Endothelial cell of umbilical vein (primary cell): Measurements from ENCODE around the gene UBE2E2.

Experiments used
- CTCF ChIP-seq, 2 donors: IDR thresholded peaks; 1 replicate in 1 of 2; 2 replicates in 1 of 2; pipeline ENCODE4 v1.5.1; 2011; ENCODE audit warnings: low read length in 2 of 2, mild to moderate bottlenecking in 2 of 2, moderate library complexity in 2 of 2, control low read depth in 1 of 2, inconsistent platforms in 1 of 2, low read depth in 1 of 2; ENCODE audit not compliant: insufficient read depth in 1 of 2; ENCODE audit errors: extremely low read depth in 1 of 2
- EZH2 ChIP-seq: IDR thresholded peaks from 2 replicates; pipeline ENCODE4 v1.6.1; 2012; ENCODE audit warnings: borderline replicate concordance, low read depth, mild to moderate bottlenecking, moderate library complexity, low read length, inconsistent platforms; ENCODE audit not compliant: severe bottlenecking
- FOS ChIP-seq: IDR thresholded peaks from 2 replicates; pipeline ENCODE4 v1.6.1; 2011; ENCODE audit warnings: mild to moderate bottlenecking, low read length, moderate library complexity, borderline replicate concordance; ENCODE audit not compliant: insufficient read depth
- GATA2 ChIP-seq: IDR thresholded peaks from 2 replicates; pipeline ENCODE4 v1.7.0; 2011; ENCODE audit warnings: low read depth, mild to moderate bottlenecking, moderate library complexity, mixed read lengths, low read length; ENCODE audit not compliant: insufficient read length, insufficient read depth
- JUN ChIP-seq: IDR thresholded peaks from 2 replicates; pipeline ENCODE4 v1.6.1; 2011; ENCODE audit warnings: borderline replicate concordance, low read depth; ENCODE audit not compliant: insufficient read length, insufficient read depth
- MAX ChIP-seq: IDR thresholded peaks from 2 replicates; pipeline ENCODE4 v1.6.1; 2011; ENCODE audit not compliant: insufficient read depth, insufficient read length
- MYC ChIP-seq: IDR thresholded peaks from one replicate; pipeline ENCODE4 v1.6.1; 2011; ENCODE audit warnings: mild to moderate bottlenecking, low read depth, low read length
- POLR2A ChIP-seq: IDR thresholded peaks from 2 replicates; pipeline ENCODE4 v1.6.1; 2012; ENCODE audit warnings: low read depth, mild to moderate bottlenecking, control low read depth, low read length
- POLR2AphosphoS5 ChIP-seq: IDR thresholded peaks from 2 replicates; pipeline ENCODE4 v1.6.1; 2012; ENCODE audit warnings: low read depth, mild to moderate bottlenecking, control low read depth, low read length, moderate library complexity; ENCODE audit not compliant: insufficient read depth

- TF ChIP-seq CTCF (IDR thresholded peaks at IDR 0.05; ENCODE audit: extremely low read depth in 1 of 2, insufficient read depth in 1 of 2, low read depth in 1 of 2, low read length in 2 of 2), result no peak
- TF ChIP-seq FOS, result no peak
- TF ChIP-seq POLR2A, result no peak
- no peak for TF ChIP-seq POLR2AphosphoS5
- no peak for TF ChIP-seq EZH2
- no peak for TF ChIP-seq MAX
- TF ChIP-seq JUN, result no peak
- no peak for TF ChIP-seq GATA2
- TF ChIP-seq MYC, result no peak
Observed at GRCh38 chr3:23549148-23549910, 346.2 kb downstream of the UBE2E2 start.
